ENCODE data around the gene USP25.

Gene USP25

GRCh38 chr21:15729674-15730483, at the start of gene USP25:
TSS of gene USP25 (plus strand) at chr21:15729982. CDS start at chr21:15730394, 412 bp downstream.
- DNase-seq (ENCODE audit: low spot score) = peak; percentile 93

GRCh38 chr21:15682186-15682895, 47.4 kb upstream of the USP25 start:
- no peak for DNase-seq (ENCODE audit: low spot score)

- no peak for DNase-seq (ENCODE audit: low spot score)
These were observed 46.8 kb upstream of the USP25 start for GRCh38 chr21:15682977-15683376.

GRCh38 chr21:15686506-15686905, 43.3 kb upstream of the USP25 start:
- DNase-seq (ENCODE audit: low spot score) = no peak

GRCh38 chr21:15687208-15687607, 42.6 kb upstream of the USP25 start:
- DNase-seq (ENCODE audit: low spot score) = no peak

GRCh38 chr21:15688016-15688415, 41.8 kb upstream of the USP25 start:
- no peak for DNase-seq (ENCODE audit: low spot score)

GRCh38 chr21:15688809-15689208, 41.0 kb upstream of the USP25 start:
- DNase-seq (ENCODE audit: low spot score) = no peak

GRCh38 chr21:15692711-15693110, 37.1 kb upstream of the USP25 start:
- DNase-seq (ENCODE audit: low spot score) = no peak

- DNase-seq (ENCODE audit: low spot score) = no peak
These were observed 34.5 kb upstream of the USP25 start for GRCh38 chr21:15695241-15695640.

GRCh38 chr21:15701830-15702229, 28.0 kb upstream of the USP25 start:
- DNase-seq (ENCODE audit: low spot score) = no peak

GRCh38 chr21:15703932-15704331, 25.9 kb upstream of the USP25 start:
- DNase-seq (ENCODE audit: low spot score) = no peak

GRCh38 chr21:15706696-15707095, 23.1 kb upstream of the USP25 start:
- no peak for DNase-seq (ENCODE audit: low spot score)

- DNase-seq (ENCODE audit: low spot score) = no peak
These were observed 16.4 kb upstream of the USP25 start for GRCh38 chr21:15713412-15713811.

- DNase-seq (ENCODE audit: low spot score) = no peak
These were observed 11.1 kb upstream of the USP25 start for GRCh38 chr21:15718711-15719110.

GRCh38 chr21:15719976-15720375, 9.8 kb upstream of the USP25 start:
- DNase-seq (ENCODE audit: low spot score) = no peak

GRCh38 chr21:15722591-15723324, 7.0 kb upstream of the USP25 start:
- no peak for DNase-seq (ENCODE audit: low spot score)

GRCh38 chr21:15725949-15726348, 3.8 kb upstream of the USP25 start:
- no peak for DNase-seq (ENCODE audit: low spot score)

- no peak for DNase-seq (ENCODE audit: low spot score)
These were observed 1.7 kb upstream of the USP25 start for GRCh38 chr21:15728046-15728445.

GRCh38 chr21:15729346-15729673, 472 bp upstream of the USP25 start:
- no peak for DNase-seq (ENCODE audit: low spot score)

- no peak for DNase-seq (ENCODE audit: low spot score)
These were observed 881 bp downstream of the USP25 start for GRCh38 chr21:15730484-15731242.

- no peak for DNase-seq (ENCODE audit: low spot score)
These were observed 1.4 kb downstream of the USP25 start for GRCh38 chr21:15731243-15731613.

- no peak for DNase-seq (ENCODE audit: low spot score)
These were observed 2.7 kb downstream of the USP25 start for GRCh38 chr21:15732290-15732995.
